Measurements from ENCODE around the gene DGUOK. TPM values are rescaled to one million over a fixed set of nuclear protein-coding genes. Genes with fewer than 3 reads are reported as not detected.
A peak's percentile ranks its signal among the peaks of the same experiment; 100 is the strongest.

The DGUOK gene
- total RNA-seq, 6 donors from 2014 or later = 25.1 to 38.5 (median 34.9) TPM

DNA sequence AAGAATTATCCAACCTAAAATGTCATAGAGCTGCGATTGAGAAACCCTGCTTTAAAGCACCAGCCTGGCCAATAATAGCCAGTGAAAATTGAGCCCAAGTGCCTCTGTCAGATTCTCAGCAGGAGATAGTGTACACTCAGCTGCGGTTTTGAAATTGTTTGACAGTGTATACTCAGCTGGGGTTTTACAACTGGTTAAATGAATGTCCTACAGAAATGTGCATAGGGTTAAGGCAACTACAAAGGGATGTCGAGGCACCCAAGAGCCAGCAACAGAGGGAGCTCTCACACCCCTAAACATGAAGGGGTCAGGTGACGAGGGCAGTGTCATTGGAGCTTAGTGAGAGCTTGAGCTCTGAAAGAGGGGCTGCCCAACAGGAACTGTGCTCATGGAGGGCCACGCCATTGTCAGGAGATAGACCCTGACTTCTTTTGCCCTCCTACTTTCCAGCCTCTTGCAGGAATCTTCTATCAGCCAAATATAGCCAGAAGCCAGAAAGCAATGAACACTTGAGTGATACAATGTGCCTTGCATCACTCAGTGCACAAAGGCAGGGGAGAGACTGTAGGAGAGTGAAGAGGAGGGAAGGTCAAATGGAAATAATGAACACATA lies 18.7 kb upstream of the DGUOK start:
- WGBS, 2 donors = 35 to 53% methylated on average over 5 of the region's 5 CpGs
- H3K4me1 ChIP-seq = no peaks in the 10 kb centered on the region
- no peak for ATAC-seq (ENCODE audit: low FRiP score in 2 of 2)
- H3K27ac ChIP-seq = no peak overlapping the region
- no peak overlapping the region for H3K4me3 ChIP-seq
- no peaks in the 10 kb centered on the region for H3K27me3 ChIP-seq
- H3K36me3 ChIP-seq = no peaks in the 10 kb centered on the region
- no peaks in the 10 kb centered on the region for H3K9me3 ChIP-seq
- peak in 1 of 2 donors; percentile 32 for DNase-seq
- no peak for TF ChIP-seq POLR2A (IDR thresholded peaks at IDR 0.05)
- no peak for TF ChIP-seq EP300 (IDR thresholded peaks at IDR 0.05)
- TF ChIP-seq POLR2AphosphoS5 (IDR thresholded peaks at IDR 0.05) = no peak
- TF ChIP-seq, protein P1, sequence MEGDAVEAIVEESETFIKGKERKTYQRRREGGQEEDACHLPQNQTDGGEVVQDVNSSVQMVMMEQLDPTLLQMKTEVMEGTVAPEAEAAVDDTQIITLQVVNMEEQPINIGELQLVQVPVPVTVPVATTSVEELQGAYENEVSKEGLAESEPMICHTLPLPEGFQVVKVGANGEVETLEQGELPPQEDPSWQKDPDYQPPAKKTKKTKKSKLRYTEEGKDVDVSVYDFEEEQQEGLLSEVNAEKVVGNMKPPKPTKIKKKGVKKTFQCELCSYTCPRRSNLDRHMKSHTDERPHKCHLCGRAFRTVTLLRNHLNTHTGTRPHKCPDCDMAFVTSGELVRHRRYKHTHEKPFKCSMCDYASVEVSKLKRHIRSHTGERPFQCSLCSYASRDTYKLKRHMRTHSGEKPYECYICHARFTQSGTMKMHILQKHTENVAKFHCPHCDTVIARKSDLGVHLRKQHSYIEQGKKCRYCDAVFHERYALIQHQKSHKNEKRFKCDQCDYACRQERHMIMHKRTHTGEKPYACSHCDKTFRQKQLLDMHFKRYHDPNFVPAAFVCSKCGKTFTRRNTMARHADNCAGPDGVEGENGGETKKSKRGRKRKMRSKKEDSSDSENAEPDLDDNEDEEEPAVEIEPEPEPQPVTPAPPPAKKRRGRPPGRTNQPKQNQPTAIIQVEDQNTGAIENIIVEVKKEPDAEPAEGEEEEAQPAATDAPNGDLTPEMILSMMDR (IDR thresholded peaks at IDR 0.05) = peak in 1 of 6 experiments; percentile 41

DNA sequence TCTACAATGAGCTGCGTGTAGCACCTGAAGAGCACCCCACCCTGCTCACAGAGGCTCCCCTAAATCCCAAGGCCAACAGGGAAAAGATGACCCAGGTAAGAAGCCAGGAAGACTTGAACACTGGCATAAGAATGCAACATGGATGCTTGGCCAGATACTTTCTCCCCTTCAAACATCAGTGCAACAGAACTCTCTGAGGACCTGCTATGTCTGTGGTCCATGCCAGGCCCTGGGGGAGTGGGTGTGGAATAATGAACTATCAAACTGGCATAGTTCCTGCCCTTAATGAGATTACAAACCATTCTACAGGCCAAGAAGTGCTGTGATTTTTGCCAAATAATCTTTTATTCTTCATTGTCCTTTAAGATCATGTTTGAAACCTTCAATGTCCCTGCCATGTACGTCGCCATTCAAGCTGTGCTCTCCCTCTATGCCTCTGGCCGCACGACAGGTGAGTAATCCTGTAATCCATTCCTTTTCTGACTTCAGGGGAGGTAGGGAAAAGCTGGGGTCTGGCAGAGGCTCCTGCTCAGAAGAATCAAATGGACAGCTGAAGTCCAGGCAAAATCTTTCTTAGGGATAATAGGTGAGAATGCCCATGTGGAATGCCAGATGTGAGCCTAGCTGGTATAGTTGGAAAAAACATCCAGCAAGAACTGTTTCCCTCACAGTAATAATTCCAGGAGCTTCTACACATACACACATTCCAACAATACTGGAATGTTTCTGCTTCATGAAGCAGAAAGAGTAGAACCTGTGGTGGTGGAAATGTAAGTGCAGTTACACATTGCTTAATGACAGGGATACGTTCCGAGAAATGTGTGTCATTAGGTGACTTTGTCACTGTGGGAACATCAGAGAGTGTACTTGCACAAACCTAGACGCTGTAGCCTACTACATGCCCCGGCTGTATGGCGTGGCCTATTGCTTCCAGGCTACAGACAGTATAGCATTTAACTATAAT lies 17.7 kb upstream of the DGUOK start:
- H3K4me1 ChIP-seq = no peaks in the 10 kb centered on the region
- ATAC-seq (ENCODE audit: low FRiP score in 2 of 2) = no peak
- H3K36me3 ChIP-seq = no peaks in the 10 kb centered on the region
- no peak for DNase-seq
- no peaks in the 10 kb centered on the region for H3K9me3 ChIP-seq
- no peak for TF ChIP-seq POLR2A (IDR thresholded peaks at IDR 0.05)
- TF ChIP-seq, protein P1 (IDR thresholded peaks at IDR 0.05) = no peak
- TF ChIP-seq POLR2AphosphoS5 (IDR thresholded peaks at IDR 0.05) = no peak
- no peak for TF ChIP-seq EP300 (IDR thresholded peaks at IDR 0.05)
- no peak overlapping the region for H3K4me3 ChIP-seq
- no peaks in the 10 kb centered on the region for H3K27me3 ChIP-seq
- 80 to 84% methylated on average over 10 of the region's 10 CpGs for WGBS, 2 donors
- no peak overlapping the region for H3K27ac ChIP-seq

DNA sequence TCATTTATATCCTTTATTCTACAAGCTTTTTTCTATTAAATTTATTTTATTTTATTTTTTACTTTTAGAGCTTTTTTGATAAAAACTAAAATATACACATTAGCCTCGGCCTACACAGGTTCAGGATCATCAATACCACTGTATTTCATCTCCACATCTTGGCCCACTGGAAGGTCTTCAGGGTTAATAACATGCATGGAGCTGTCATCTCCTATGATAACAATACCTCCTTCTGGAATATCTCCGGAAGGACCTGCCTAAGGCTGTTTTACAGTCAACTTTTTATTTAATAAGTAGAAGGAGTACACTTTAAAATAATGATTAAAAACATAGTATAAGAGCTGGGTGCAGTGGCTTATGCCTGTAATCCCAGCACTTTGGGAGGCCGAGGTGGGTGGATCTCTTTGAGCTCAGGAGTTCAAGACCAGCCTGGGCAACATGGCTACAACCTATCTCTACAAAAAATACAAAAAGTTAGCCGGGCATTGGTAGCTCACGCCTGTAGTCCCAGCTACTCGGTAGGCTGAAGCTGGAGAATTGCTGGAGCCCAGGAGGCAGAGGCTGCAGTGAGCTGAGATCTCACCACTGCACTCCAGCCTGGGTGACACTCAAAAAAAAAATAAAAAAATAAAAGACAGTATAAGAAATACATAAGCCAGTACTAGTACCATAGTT lies 15.7 kb upstream of the DGUOK start:
- Histone ChIP-seq H3K4me1 (no peaks in the 10 kb centered on the region), H3K4me3 (no peak overlapping the region), H3K9me3 (no peaks in the 10 kb centered on the region), H3K36me3 (no peaks in the 10 kb centered on the region), H3K27me3 (no peaks in the 10 kb centered on the region), H3K27ac (no peak overlapping the region)
- ATAC-seq (ENCODE audit: low FRiP score in 2 of 2) = no peak
- TF ChIP-seq EP300 (IDR thresholded peaks at IDR 0.05) = no peak
- TF ChIP-seq, protein P1 (IDR thresholded peaks at IDR 0.05) = no peak
- TF ChIP-seq POLR2A (IDR thresholded peaks at IDR 0.05) = no peak
- TF ChIP-seq POLR2AphosphoS5 (IDR thresholded peaks at IDR 0.05) = no peak
- WGBS, 2 donors = 74 to 75% methylated on average over 6 of the region's 6 CpGs
- DNase-seq = no peak

DNA sequence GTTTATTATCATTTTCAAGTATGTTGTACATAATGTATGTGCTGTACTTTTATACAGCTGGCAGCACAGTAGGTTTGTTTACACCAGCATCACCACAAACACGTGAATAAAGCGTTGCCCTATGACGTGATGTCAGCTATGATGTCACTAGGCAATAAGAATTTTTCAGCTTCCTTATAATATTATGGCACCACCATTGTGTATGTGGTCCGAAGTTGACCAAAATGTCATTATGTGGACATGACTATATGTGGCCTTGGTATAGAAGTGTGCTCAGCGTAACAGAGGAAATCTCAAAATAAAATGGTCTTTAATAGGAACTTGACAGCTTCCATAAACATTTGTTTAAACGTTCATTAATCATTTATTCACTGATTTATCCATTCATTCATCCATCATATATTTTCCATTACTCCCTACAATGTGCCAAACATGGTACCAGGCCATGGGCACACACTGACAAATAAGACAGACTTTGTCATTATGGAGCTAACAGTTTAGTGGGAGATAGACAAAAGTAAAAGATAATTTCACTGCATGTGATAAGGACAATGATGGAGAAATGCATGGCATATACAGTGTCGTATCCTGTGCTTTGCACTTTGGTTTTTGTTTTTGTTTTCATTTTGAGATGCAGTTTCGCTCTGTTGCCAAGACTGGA lies 15.0 kb upstream of the DGUOK start:
- H3K36me3 ChIP-seq = no peaks in the 10 kb centered on the region
- H3K9me3 ChIP-seq = no peaks in the 10 kb centered on the region
- H3K27ac ChIP-seq = no peak overlapping the region
- no peak overlapping the region for H3K4me3 ChIP-seq
- no peaks in the 10 kb centered on the region for H3K4me1 ChIP-seq
- no peak for DNase-seq
- ATAC-seq (ENCODE audit: low FRiP score in 2 of 2) = no peak
- H3K27me3 ChIP-seq = no peaks in the 10 kb centered on the region
- TF ChIP-seq POLR2A (IDR thresholded peaks at IDR 0.05) (no peak), EP300 (IDR thresholded peaks at IDR 0.05) (no peak), POLR2AphosphoS5 (IDR thresholded peaks at IDR 0.05) (no peak)
- TF ChIP-seq, protein P1 (IDR thresholded peaks at IDR 0.05) = no peak
- WGBS, 2 donors = 77 to 78% methylated on average over 8 of the region's 8 CpGs
